HepG2 (cell line): Measurements from ENCODE around the gene NEK6. TPM values are rescaled to one million over a fixed set of nuclear protein-coding genes. Genes with fewer than 3 reads are reported as not detected.

Source experiments
- ADNP ChIP-seq: sonication (generic); formaldehyde crosslinking; IDR thresholded peaks from 2 replicates; pipeline ENCODE4 v1.4.0; 2020; ENCODE audit warnings: missing genetic modification reagents
- ARID2 ChIP-seq: sonication (generic); formaldehyde crosslinking; IDR thresholded peaks from 2 replicates; pipeline ENCODE4 v1.8.1; 2022; ENCODE audit warnings: mild to moderate bottlenecking, missing genetic modification reagents, borderline replicate concordance
- ARNTL ChIP-seq: sonication (generic); formaldehyde crosslinking; IDR thresholded peaks from 2 replicates; pipeline ENCODE4 v1.4.0; 2020; ENCODE audit warnings: mild to moderate bottlenecking, missing genetic modification reagents
- DR1 ChIP-seq: sonication (generic); formaldehyde crosslinking; IDR thresholded peaks from 2 replicates; pipeline ENCODE4 v1.8.0; 2021; ENCODE audit warnings: mild to moderate bottlenecking, missing genetic modification reagents, inconsistent platforms
- GATAD2A ChIP-seq: IDR thresholded peaks from 2 replicates; pipeline ENCODE4 v1.6.1; 2016
- HDAC1 ChIP-seq: sonication (generic); formaldehyde crosslinking; IDR thresholded peaks from 2 replicates; pipeline ENCODE4 v1.5.1; 2020; ENCODE audit warnings: mild to moderate bottlenecking, missing genetic modification reagents
- HNRNPL ChIP-seq: fragments of 200-400 bp; formaldehyde crosslinking; IDR thresholded peaks from 2 replicates; pipeline ENCODE4 v1.6.1; 2017; ENCODE audit warnings: mild to moderate bottlenecking, low read depth, low read length
- MAFG ChIP-seq: sonication (generic); formaldehyde crosslinking; IDR thresholded peaks from 2 replicates; pipeline ENCODE4 v1.5.1; 2020; ENCODE audit warnings: mild to moderate bottlenecking, missing genetic modification reagents
- NAIF1 ChIP-seq: sonication (generic); formaldehyde crosslinking; IDR thresholded peaks from 2 replicates; pipeline ENCODE4 v1.5.0; 2020; ENCODE audit warnings: mild to moderate bottlenecking, missing genetic modification reagents, borderline replicate concordance
- NFYC ChIP-seq: IDR thresholded peaks from 2 replicates; pipeline ENCODE4 v1.6.1; 2016; ENCODE audit warnings: missing genetic modification reagents, missing compliant biosample characterization
- PITX1 ChIP-seq: sonication (generic); formaldehyde crosslinking; IDR thresholded peaks from 2 replicates; pipeline ENCODE4 v1.5.1; 2020; ENCODE audit warnings: mild to moderate bottlenecking, missing genetic modification reagents
- SP2 ChIP-seq: sonication (generic); formaldehyde crosslinking; IDR thresholded peaks from 2 replicates; pipeline ENCODE4 v1.5.1; 2020; ENCODE audit warnings: mild to moderate bottlenecking, missing genetic modification reagents
- SRSF4 ChIP-seq: fragments of 200-400 bp; formaldehyde crosslinking; IDR thresholded peaks from one replicate; pipeline ENCODE4 v1.6.1; 2018; ENCODE audit warnings: mild to moderate bottlenecking, low read depth, low read length, moderate library complexity; ENCODE audit not compliant: poor library complexity, severe bottlenecking
- ZNF124 ChIP-seq: sonication (generic); formaldehyde crosslinking; IDR thresholded peaks from 2 replicates; pipeline ENCODE4 v1.4.0; 2020; ENCODE audit warnings: missing genetic modification reagents
- ZNF205 ChIP-seq: IDR thresholded peaks from 2 replicates; pipeline ENCODE4 v1.6.1; 2018; ENCODE audit warnings: missing biosample characterization, missing genetic modification reagents
- ZNF331 ChIP-seq: sonication (generic); formaldehyde crosslinking; IDR thresholded peaks from 2 replicates; pipeline ENCODE4 v1.4.0; 2020; ENCODE audit warnings: missing genetic modification reagents
- ZNF383 ChIP-seq: sonication (generic); formaldehyde crosslinking; IDR thresholded peaks from 2 replicates; pipeline ENCODE4 v1.4.0; 2020; ENCODE audit warnings: missing genetic modification reagents, mild to moderate bottlenecking, borderline replicate concordance
- ZNF557 ChIP-seq: sonication (generic); formaldehyde crosslinking; IDR thresholded peaks from 2 replicates; pipeline ENCODE4 v1.4.0; 2020; ENCODE audit warnings: missing genetic modification reagents
- ZNF709 ChIP-seq: sonication (generic); formaldehyde crosslinking; IDR thresholded peaks from 2 replicates; pipeline ENCODE4 v1.5.0; 2020; ENCODE audit warnings: mild to moderate bottlenecking, missing genetic modification reagents
- ZNF850 ChIP-seq: sonication (generic); formaldehyde crosslinking; conservative IDR thresholded peaks from 2 replicates; pipeline ENCODE4 v1.9.0; 2021; ENCODE audit warnings: mild to moderate bottlenecking, missing genetic modification reagents
- polyA plus RNA-seq, 8 experiments: library from polyadenylated mRNA; depleted of rRNA in 3 of 8; stranded (reverse) in 7 of 8; unstranded in 1 of 8; fragments of >200 nt; fragmentation: Illumina TruSeq in 4 of 8; extraction: Trizol in 4 of 8; gene quantifications; 2 replicates each; pipeline versions ENCODE4 v1.2.1 to v1.2.3, GENCODE V29; 2011 to 2016; ENCODE audit warnings: low read depth in 4 of 8, missing spikeins in 1 of 8, mixed read lengths in 1 of 8; ENCODE audit not compliant: insufficient read depth in 1 of 8
- total RNA-seq, 5 experiments: library from RNA; depleted of rRNA; stranded (reverse); fragments of >200 nt; fragmentation: Illumina TruSeq; extraction: Trizol; gene quantifications; 2 replicates each; pipeline ENCODE4 v1.2.3, GENCODE V29; 2016; ENCODE audit warnings: low read depth in 1 of 5
- TF ChIP-seq, protein P1 (sequence below), 2 experiments: IDR thresholded peaks; 2 replicates each; pipeline ENCODE4 v1.6.1; 2011 to 2012; ENCODE audit warnings: low read length in 2 of 2, borderline replicate concordance in 1 of 2, low read depth in 1 of 2, mild to moderate bottlenecking in 1 of 2, moderate library complexity in 1 of 2
- TF ChIP-seq, protein P2 (sequence below): sonication (generic); formaldehyde crosslinking; IDR thresholded peaks from 2 replicates; pipeline ENCODE4 v1.8.0; 2022; ENCODE audit warnings: mild to moderate bottlenecking, missing genetic modification reagents; ENCODE audit not compliant: insufficient replicate concordance
- TF ChIP-seq, protein P3 (sequence below): sonication (generic); formaldehyde crosslinking; IDR thresholded peaks from 2 replicates; pipeline ENCODE4 v1.4.0; 2020; ENCODE audit warnings: mild to moderate bottlenecking, missing genetic modification reagents
- TF ChIP-seq, protein P4 (sequence below): IDR thresholded peaks from 2 replicates; pipeline ENCODE4 v1.6.1; 2012; ENCODE audit warnings: low read depth, low read length, improper control_type of control experiment

The NEK6 gene
- total and polyA plus RNA-seq, 2 of the 13 experiments (the other 11 are each of a cell fraction or from before 2014, with no cell fraction given), result 30.4 to 119 TPM

DNA sequence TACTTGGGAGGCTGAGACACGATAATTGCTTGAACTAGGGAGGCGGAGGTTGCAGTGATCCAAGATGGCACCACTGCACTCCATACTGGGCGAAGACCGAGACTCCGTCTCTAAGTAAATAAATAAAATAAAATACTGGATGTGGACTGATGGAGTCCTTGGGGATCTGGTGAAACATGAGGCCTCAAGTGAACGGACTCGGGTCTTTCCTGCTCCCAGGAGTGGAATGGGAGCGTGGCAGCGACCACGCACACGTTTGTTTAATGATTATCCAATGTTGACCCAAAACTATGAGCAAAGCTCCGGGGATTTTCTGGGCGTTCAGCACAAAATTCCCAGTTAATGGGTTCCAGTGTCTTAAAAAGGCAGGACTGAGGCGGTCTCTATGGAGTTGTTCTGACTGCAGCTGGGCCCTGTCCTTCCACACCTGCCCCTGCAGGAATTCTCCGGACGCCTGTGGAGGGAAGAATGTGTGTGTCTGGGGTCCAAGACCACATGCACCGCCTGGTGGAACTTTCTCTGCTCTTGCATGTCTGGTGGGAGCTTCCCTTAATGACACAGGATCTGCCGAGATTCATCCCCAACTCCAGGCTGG lies 26.6 kb downstream of the NEK6 start (continued):
- TF ChIP-seq, protein P1, sequence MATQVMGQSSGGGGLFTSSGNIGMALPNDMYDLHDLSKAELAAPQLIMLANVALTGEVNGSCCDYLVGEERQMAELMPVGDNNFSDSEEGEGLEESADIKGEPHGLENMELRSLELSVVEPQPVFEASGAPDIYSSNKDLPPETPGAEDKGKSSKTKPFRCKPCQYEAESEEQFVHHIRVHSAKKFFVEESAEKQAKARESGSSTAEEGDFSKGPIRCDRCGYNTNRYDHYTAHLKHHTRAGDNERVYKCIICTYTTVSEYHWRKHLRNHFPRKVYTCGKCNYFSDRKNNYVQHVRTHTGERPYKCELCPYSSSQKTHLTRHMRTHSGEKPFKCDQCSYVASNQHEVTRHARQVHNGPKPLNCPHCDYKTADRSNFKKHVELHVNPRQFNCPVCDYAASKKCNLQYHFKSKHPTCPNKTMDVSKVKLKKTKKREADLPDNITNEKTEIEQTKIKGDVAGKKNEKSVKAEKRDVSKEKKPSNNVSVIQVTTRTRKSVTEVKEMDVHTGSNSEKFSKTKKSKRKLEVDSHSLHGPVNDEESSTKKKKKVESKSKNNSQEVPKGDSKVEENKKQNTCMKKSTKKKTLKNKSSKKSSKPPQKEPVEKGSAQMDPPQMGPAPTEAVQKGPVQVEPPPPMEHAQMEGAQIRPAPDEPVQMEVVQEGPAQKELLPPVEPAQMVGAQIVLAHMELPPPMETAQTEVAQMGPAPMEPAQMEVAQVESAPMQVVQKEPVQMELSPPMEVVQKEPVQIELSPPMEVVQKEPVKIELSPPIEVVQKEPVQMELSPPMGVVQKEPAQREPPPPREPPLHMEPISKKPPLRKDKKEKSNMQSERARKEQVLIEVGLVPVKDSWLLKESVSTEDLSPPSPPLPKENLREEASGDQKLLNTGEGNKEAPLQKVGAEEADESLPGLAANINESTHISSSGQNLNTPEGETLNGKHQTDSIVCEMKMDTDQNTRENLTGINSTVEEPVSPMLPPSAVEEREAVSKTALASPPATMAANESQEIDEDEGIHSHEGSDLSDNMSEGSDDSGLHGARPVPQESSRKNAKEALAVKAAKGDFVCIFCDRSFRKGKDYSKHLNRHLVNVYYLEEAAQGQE (IDR thresholded peaks at IDR 0.05; ENCODE audit: borderline replicate concordance in 1 of 2, low read depth in 1 of 2, low read length in 2 of 2), result peak in 1 of 2 experiments; percentile 69; a peak in 2 of 4 replicates
- TF ChIP-seq ADNP (CRISPR knock-in tag), result no peak
- TF ChIP-seq ARID2 (CRISPR knock-in tag), result no peak
- TF ChIP-seq MAFG (CRISPR knock-in tag), result no peak
- TF ChIP-seq SP2 (CRISPR knock-in tag), result no peak
- TF ChIP-seq ZNF557 (CRISPR knock-in tag), result no peak
- TF ChIP-seq ZNF205 (CRISPR knock-in tag), result no peak
- no peak for TF ChIP-seq SRSF4
- TF ChIP-seq, protein P2, sequence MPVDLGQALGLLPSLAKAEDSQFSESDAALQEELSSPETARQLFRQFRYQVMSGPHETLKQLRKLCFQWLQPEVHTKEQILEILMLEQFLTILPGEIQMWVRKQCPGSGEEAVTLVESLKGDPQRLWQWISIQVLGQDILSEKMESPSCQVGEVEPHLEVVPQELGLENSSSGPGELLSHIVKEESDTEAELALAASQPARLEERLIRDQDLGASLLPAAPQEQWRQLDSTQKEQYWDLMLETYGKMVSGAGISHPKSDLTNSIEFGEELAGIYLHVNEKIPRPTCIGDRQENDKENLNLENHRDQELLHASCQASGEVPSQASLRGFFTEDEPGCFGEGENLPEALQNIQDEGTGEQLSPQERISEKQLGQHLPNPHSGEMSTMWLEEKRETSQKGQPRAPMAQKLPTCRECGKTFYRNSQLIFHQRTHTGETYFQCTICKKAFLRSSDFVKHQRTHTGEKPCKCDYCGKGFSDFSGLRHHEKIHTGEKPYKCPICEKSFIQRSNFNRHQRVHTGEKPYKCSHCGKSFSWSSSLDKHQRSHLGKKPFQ (CRISPR knock-in tag), result no peak
- no peak for TF ChIP-seq NFYC (CRISPR knock-in tag)
- TF ChIP-seq PITX1, result peak; percentile 73; the same call in 1 of the 2 replicates
- peak; percentile 44; the same call in 1 of the 2 replicates for TF ChIP-seq HDAC1 (CRISPR knock-in tag)
- peak; percentile 36; the same call in 1 of the 2 replicates for TF ChIP-seq ZNF331
- no peak for TF ChIP-seq DR1 (CRISPR knock-in tag)
- TF ChIP-seq ZNF709 (CRISPR knock-in tag), result no peak
- no peak for TF ChIP-seq HNRNPL
- TF ChIP-seq ZNF124 (CRISPR knock-in tag), result 0 out of 2 replicates have a peak, but pooled peaks have one; percentile 25
- TF ChIP-seq ZNF383 (CRISPR knock-in tag), result no peak
- no peak for TF ChIP-seq ZNF850
- TF ChIP-seq NAIF1 (CRISPR knock-in tag), result no peak
- peak; percentile 86 for TF ChIP-seq GATAD2A (CRISPR knock-in tag)
- TF ChIP-seq, protein P3, sequence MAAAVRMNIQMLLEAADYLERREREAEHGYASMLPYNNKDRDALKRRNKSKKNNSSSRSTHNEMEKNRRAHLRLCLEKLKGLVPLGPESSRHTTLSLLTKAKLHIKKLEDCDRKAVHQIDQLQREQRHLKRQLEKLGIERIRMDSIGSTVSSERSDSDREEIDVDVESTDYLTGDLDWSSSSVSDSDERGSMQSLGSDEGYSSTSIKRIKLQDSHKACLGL (CRISPR knock-in tag), result no peak
- TF ChIP-seq, protein P4, sequence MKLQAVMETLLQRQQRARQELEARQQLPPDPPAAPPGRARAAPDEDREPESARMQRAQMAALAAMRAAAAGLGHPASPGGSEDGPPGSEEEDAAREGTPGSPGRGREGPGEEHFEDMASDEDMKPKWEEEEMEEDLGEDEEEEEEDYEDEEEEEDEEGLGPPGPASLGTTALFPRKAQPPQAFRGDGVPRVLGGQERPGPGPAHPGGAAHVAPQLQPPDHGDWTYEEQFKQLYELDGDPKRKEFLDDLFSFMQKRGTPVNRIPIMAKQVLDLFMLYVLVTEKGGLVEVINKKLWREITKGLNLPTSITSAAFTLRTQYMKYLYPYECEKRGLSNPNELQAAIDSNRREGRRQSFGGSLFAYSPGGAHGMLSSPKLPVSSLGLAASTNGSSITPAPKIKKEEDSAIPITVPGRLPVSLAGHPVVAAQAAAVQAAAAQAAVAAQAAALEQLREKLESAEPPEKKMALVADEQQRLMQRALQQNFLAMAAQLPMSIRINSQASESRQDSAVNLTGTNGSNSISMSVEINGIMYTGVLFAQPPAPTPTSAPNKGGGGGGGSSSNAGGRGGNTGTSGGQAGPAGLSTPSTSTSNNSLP, result no peak
- peak; percentile 57 for TF ChIP-seq ARNTL (CRISPR knock-in tag)
